ENCODE measurements around the gene ANKRD52. TPM values are rescaled to one million over a fixed set of nuclear protein-coding genes. Genes with fewer than 3 reads are reported as not detected.
"Not testable (repeated sequence)": the region's sequence is repeated elsewhere in the genome, so short reads cannot be mapped to it uniquely, and the experiment has no call there.

Gene ANKRD52
- total RNA-seq, 2 experiments from 2014 or later, result 54.5 to 55.0 TPM

DNA sequence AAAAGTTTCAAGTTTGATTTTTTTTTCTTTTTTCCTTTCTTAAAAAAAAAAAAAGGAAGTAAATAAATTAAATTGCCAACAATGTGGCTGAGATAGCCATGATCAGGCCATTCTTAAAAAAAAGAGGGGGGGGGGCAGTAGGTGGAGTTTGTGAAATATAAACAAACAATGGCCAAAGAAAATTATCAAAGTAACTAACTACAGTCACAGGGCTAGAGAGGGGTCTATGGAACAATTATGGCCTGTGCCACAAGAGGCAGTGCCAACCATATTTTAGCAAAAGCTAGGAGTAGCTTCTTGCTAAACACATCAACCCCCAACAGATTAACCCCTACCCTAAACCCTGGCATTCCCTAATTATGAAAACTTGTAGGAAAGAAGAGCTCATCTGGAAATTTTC, 52.7 kb downstream of the ANKRD52 start:
- ATAC-seq (peak; percentile 41), DNase-seq (no peak)
- no peak overlapping the region for H3K27ac Mint-ChIP-seq
- peaks cover 33% of the 10 kb centered on the region for H3K36me3 Mint-ChIP-seq (ENCODE audit: low read depth)
- H3K27me3 Mint-ChIP-seq (ENCODE audit: low read depth), result no peaks in the 10 kb centered on the region
- no peak overlapping the region for H3K4me3 Mint-ChIP-seq
- no peaks in the 10 kb centered on the region for H3K9me3 Mint-ChIP-seq (ENCODE audit: insufficient read depth)
- POLR2A ChIA-PET, result interaction anchor here (0.6 to 0.7 kb wide), 2 partner anchors 14 to 218 kb away, joined by 3 read pairs; no protein-coding TSS in a partner anchor
- CTCF ChIA-PET, result interaction anchor here (0.9 to 4.7 kb wide), 12 partner anchors 11 to 259 kb away, joined by 3 to 45 read pairs (median 4); partner anchors contain the start of genes COQ10A, RNF41, SMARCC2 and STAT2
- no peaks in the 10 kb centered on the region for H3K4me1 Mint-ChIP-seq (ENCODE audit: low read depth)

DNA sequence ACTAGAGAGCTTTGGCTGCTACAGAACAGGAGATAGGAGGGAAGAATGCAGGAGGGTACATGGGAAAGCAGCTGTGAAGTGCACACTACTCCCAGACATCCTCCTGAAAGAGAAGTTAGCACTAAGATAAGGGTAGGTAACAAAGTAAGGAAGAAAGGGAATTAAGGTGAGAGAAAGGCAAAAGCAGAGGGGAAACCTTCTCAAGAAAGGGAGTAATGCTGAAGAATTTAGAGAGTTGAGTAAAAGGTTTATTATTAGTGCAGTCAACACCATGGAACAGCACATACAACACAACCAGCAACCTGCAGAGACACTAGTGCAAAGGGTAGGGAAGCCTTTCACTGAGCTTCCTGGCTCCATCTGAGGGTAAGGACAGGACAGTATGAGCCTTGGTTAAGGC, 53.9 kb downstream of the ANKRD52 start:
- ChIA-PET CTCF (interaction anchor here (0.9 to 1.4 kb wide), 4 partner anchors 12 to 107 kb away, joined by 3 to 5 read pairs (median 4); partner anchors contain the start of genes ANKRD52 and ZC3H10), POLR2A (no interaction called here)
- ATAC-seq (no peak), DNase-seq (no peak)
- H3K4me3 Mint-ChIP-seq, result no peak overlapping the region
- H3K4me1 Mint-ChIP-seq (ENCODE audit: low read depth), result no peaks in the 10 kb centered on the region
- H3K9me3 Mint-ChIP-seq (ENCODE audit: insufficient read depth), result no peaks in the 10 kb centered on the region
- no peak overlapping the region for H3K27ac Mint-ChIP-seq
- H3K27me3 Mint-ChIP-seq (ENCODE audit: low read depth), result no peaks in the 10 kb centered on the region
- H3K36me3 Mint-ChIP-seq (ENCODE audit: low read depth), result peaks cover 24% of the 10 kb centered on the region

DNA sequence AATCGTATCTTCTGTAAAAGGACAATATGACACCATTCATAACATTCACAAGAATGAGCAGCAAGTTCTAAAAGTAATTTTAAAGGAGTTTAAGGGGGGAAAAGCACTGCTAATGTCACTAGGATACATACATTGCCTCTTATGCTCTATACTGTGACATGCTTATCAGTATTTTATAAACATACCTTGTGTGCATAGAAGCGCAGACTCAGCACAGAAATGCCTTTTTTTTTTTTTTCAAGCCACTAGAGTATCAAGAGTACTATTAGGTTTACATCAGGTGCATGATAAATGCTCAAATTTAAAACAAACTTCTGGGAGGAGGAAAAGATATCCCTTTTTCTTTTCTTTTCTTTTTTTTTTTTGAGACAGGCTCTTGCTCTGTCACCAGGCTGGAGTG, 55.3 kb downstream of the ANKRD52 start:
- no peak overlapping the region for H3K4me3 Mint-ChIP-seq
- ATAC-seq (no peak), DNase-seq (no peak)
- CTCF ChIA-PET, result interaction anchor here (1.6 to 3.2 kb wide), 3 partner anchors 10 to 64 kb away, joined by 3 to 13 read pairs (median 4); partner anchors contain the start of gene SMARCC2
- H3K9me3 Mint-ChIP-seq (ENCODE audit: insufficient read depth), result no peaks in the 10 kb centered on the region
- H3K27me3 Mint-ChIP-seq (ENCODE audit: low read depth), result no peaks in the 10 kb centered on the region
- POLR2A ChIA-PET, result no interaction called here
- no peaks in the 10 kb centered on the region for H3K4me1 Mint-ChIP-seq (ENCODE audit: low read depth)
- no peak overlapping the region for H3K27ac Mint-ChIP-seq
- peaks cover 17% of the 10 kb centered on the region for H3K36me3 Mint-ChIP-seq (ENCODE audit: low read depth)

DNA sequence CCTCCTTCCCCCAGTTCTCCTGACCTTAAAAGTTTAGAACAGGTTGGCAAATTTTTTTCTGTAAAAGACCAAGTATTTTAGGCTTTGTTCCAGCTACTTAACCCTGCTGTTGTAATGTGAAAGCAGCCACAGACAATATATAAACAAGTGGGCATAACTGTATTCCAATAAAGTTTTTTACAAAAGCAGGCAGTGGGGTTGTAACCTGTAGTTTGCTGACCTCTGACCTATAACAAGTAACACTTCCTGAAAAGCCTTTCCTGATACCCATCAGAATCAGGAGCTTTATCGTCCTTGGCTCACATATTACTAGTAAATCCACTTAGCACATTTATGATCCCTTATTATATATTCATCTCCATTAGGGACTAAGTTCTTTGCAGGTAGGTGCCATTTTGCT, 55.8 kb downstream of the ANKRD52 start:
- H3K4me3 Mint-ChIP-seq, result no peak overlapping the region
- POLR2A ChIA-PET, result interaction anchor here (1.3 kb wide), 2 partner anchors 20 to 113 kb away, joined by 4 read pairs; partner anchors contain the start of genes CNPY2 and RNF41
- no peaks in the 10 kb centered on the region for H3K9me3 Mint-ChIP-seq (ENCODE audit: insufficient read depth)
- no peak for ATAC-seq
- H3K36me3 Mint-ChIP-seq (ENCODE audit: low read depth), result peaks cover 13% of the 10 kb centered on the region
- DNase-seq, result no peak
- H3K27me3 Mint-ChIP-seq (ENCODE audit: low read depth), result no peaks in the 10 kb centered on the region
- CTCF ChIA-PET, result interaction anchor here (1.1 to 3.2 kb wide), 5 partner anchors 10 to 65 kb away, joined by 3 to 13 read pairs (median 4); partner anchors contain the start of genes ANKRD52, RNF41 and SMARCC2
- H3K4me1 Mint-ChIP-seq (ENCODE audit: low read depth), result no peaks in the 10 kb centered on the region
- no peak overlapping the region for H3K27ac Mint-ChIP-seq

DNA sequence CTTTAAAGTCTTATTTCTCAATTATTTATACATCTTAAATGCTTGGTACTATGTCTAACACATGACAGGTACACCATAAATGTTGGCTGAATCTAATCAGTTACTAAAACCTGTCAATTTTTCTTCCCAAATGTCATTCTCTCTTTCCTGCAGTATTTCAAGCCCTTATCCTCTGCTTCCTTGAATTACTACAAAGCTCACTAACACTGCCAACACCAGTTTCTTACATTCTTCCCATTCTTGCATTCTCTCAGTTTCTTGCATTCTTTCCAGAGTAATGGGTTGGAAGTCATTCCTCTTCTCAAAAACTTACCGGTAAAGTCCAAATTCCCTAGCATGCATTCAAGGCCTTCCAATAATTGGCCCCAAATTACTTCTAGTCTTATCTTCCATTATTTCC, 59.3 kb downstream of the ANKRD52 start:
- DNase-seq, result no peak
- no peak overlapping the region for H3K27ac Mint-ChIP-seq
- CTCF ChIA-PET, result interaction anchor here (2.1 to 2.9 kb wide), 2 partner anchors 8 to 10 kb away, joined by 8 to 14 read pairs; partner anchors contain the start of gene SMARCC2
- H3K9me3 Mint-ChIP-seq (ENCODE audit: insufficient read depth), result no peaks in the 10 kb centered on the region
- POLR2A ChIA-PET, result no interaction called here
- peaks cover 2% of the 10 kb centered on the region for H3K4me1 Mint-ChIP-seq (ENCODE audit: low read depth)
- no peaks in the 10 kb centered on the region for H3K27me3 Mint-ChIP-seq (ENCODE audit: low read depth)
- no peak overlapping the region for H3K4me3 Mint-ChIP-seq
- H3K36me3 Mint-ChIP-seq (ENCODE audit: low read depth), result peaks cover 7% of the 10 kb centered on the region
- no peak for ATAC-seq

DNA sequence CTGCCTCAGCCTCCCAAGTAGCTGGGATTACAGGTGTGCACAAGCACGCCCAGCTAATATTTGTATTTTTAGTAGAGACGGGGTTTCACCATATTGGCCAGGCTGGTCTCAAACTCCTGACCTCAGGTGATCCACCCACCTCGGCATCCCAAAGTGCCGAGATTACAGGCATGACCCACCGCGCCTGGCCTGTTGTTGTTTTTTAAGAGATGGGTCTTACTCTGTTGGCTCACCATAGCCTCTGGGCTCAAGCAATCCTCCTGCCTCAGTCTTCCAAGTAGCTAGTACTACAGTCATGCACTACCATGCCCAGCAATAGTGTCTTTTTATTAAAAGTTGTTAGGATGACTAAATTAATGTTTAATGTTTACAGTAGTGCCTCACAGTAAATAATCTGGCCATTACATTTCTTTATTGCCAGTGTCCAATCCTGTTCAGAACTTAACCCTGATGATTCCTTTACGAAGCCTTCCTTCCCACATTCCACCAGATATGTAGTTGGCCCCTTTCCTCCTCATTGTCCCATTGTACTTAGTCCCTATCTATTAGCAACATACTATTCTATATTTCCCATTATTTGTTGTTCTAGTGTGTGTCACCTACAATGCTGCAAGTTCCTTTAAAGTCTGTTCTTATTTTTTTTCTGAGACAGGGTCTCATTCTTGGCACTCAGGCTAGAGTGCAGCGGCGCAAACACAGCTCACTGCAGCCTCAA, 60.1 kb downstream of the ANKRD52 start:
- Mint-ChIP-seq H3K4me3 (no peak overlapping the region), H3K27me3 (ENCODE audit: low read depth) (no peaks in the 10 kb centered on the region), H3K9me3 (ENCODE audit: insufficient read depth) (no peaks in the 10 kb centered on the region), H3K27ac (no peak overlapping the region), H3K36me3 (ENCODE audit: low read depth) (peaks cover 12% of the 10 kb centered on the region), H3K4me1 (ENCODE audit: low read depth) (peaks cover 7% of the 10 kb centered on the region)
- ChIA-PET CTCF (interaction anchor here (0.6 to 2.9 kb wide), 6 partner anchors 9 to 266 kb away, joined by 3 to 14 read pairs (median 6); partner anchors contain the start of genes RNF41, SMARCC2 and ZC3H10), POLR2A (no interaction called here)
- no peak for ATAC-seq
- DNase-seq, result no peak

DNA sequence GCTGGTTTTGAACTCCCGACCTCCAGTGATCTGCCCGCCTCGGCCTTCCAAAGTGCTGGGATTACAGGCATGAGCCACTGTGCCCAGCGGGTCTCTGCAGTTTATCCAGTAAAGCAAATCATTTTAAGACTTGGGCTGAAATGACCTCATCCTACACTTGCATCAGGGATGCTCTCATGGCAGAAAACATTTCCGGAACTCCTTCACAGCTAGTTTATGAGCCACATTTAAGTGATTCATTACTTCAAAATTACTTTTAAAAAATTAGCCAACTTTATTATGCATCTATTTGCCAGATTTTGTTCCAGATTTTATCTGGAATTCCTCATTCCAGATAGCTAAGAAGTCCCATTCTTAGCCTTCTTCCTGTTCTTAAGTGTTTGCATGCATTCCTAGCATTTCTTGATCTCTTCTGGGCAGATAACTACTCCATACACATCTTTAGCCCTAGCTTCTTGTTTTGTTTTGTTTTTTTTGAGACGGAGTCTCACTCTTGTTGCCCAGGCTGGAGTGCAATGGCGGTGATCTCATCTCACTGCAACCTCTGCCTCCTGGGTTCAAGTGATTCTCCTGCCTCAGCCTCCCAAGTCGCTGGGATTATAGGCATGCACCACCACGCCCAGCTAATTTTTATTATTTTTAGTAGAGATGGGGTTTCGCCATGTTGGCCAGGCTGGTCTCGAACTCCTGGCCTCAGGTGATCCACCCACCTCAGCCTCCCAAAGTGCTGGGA, 61.2 kb downstream of the ANKRD52 start:
- ATAC-seq; H3K4me3 Mint-ChIP-seq; DNase-seq; H3K27me3 Mint-ChIP-seq (ENCODE audit: low read depth); POLR2A ChIA-PET; H3K27ac Mint-ChIP-seq; H3K9me3 Mint-ChIP-seq (ENCODE audit: insufficient read depth): not testable (repeated sequence)
- peaks cover 13% of the 10 kb centered on the region for H3K36me3 Mint-ChIP-seq (ENCODE audit: low read depth)
- H3K4me1 Mint-ChIP-seq (ENCODE audit: low read depth), result peaks cover 15% of the 10 kb centered on the region
- CTCF ChIA-PET, result interaction anchor here (0.6 to 2.9 kb wide), 6 partner anchors 8 to 267 kb away, joined by 3 to 14 read pairs (median 6); partner anchors contain the start of genes RNF41 and SMARCC2

DNA sequence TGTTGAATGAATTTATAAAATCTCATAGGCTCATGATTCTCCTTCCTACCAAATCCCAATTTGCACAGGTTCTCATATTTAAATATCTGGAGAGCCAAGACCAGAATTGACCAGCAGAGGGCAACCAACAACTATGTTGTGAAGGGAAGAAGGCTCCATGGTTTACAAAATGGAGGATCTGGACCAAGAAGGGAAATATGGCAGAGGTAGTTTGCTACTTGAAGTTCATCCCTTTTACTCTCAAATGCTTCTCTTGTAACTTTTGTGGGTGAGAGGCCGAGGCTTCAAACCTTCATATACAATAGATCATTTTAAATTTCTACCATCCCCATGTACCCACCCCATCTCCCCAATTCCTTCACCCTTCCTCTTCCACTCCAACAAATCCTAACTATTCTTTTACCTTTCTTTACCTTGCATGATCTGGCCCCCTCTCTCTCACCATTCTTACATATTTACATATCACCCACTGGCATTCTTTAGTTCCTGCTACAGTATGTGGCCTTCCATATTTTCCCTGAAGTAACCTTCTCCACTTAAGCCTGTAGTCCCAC, 65.1 kb downstream of the ANKRD52 start:
- ATAC-seq (no peak), DNase-seq (peak; percentile 89)
- no peaks in the 10 kb centered on the region for H3K9me3 Mint-ChIP-seq (ENCODE audit: insufficient read depth)
- ChIA-PET POLR2A (interaction anchor here (1.2 kb wide), 1 partner anchor 241 kb away, joined by 5 read pairs; no protein-coding TSS in a partner anchor), CTCF (interaction anchor here (0.7 to 6.7 kb wide), 13 partner anchors 9 to 271 kb away, joined by 3 to 148 read pairs (median 5); partner anchors contain the start of genes ESYT1, IL23A, RNF41 and ZC3H10)
- H3K27ac Mint-ChIP-seq, result peak overlapping the region; percentile 47
- no peaks in the 10 kb centered on the region for H3K27me3 Mint-ChIP-seq (ENCODE audit: low read depth)
- peaks cover 19% of the 10 kb centered on the region for H3K36me3 Mint-ChIP-seq (ENCODE audit: low read depth)
- H3K4me1 Mint-ChIP-seq (ENCODE audit: low read depth), result peaks cover 26% of the 10 kb centered on the region
- H3K4me3 Mint-ChIP-seq, result no peak overlapping the region

DNA sequence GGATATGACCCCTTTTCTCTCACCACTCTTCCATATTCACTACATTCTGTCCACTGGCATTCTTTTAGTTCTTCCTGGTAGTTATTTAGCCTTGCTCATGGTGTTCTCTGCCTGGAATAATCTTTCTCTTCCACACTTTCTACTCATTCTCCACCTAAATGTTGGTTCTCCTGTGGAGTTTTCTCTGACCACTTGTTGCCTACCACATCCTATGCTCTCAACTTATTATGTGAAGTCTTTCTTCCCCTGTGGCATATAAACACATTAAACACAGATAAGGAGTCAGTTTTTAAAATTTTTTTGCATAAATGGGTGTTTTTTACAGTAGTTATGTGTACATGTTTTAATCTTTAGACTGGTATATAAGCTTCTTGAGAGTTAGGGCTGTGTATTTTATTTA, 65.6 kb downstream of the ANKRD52 start:
- no peak overlapping the region for H3K27ac Mint-ChIP-seq
- peaks cover 31% of the 10 kb centered on the region for H3K4me1 Mint-ChIP-seq (ENCODE audit: low read depth)
- H3K36me3 Mint-ChIP-seq (ENCODE audit: low read depth), result peaks cover 23% of the 10 kb centered on the region
- no peak for DNase-seq
- POLR2A ChIA-PET, result no interaction called here
- no peaks in the 10 kb centered on the region for H3K9me3 Mint-ChIP-seq (ENCODE audit: insufficient read depth)
- ATAC-seq, result no peak
- H3K4me3 Mint-ChIP-seq, result no peak overlapping the region
- no peaks in the 10 kb centered on the region for H3K27me3 Mint-ChIP-seq (ENCODE audit: low read depth)
- CTCF ChIA-PET, result interaction anchor here (0.7 to 6.7 kb wide), 14 partner anchors 10 to 272 kb away, joined by 3 to 148 read pairs (median 5); partner anchors contain the start of genes ANKRD52, ESYT1, IL23A and RNF41

DNA sequence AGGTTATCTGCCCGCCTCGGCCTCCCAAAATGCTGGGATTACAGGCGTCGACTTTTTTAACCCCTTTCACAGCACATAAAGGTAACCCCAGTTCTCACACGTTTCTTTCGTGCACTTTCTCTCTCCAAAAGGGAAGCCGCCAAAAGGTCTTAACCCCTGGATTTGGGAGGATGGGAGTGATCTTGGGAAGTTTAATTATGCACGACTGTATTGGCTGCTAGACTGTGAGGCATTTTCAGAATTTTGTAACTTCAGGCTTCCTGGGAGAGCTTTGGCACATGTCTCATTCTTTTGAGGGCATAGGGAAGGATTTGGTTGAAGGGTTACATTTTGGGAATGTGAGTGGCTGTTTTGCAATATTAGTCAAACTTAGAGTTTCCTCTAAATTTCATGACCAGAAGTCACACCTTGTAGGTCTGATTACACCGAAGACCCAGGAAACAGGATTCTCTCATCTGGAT, 67.5 kb downstream of the ANKRD52 start:
- Mint-ChIP-seq H3K4me1 (ENCODE audit: low read depth) (peaks cover 47% of the 10 kb centered on the region), H3K27ac (peak overlapping the region; percentile 93), H3K4me3 (peak overlapping the region; percentile 93), H3K9me3 (ENCODE audit: insufficient read depth) (no peaks in the 10 kb centered on the region), H3K36me3 (ENCODE audit: low read depth) (peaks cover 40% of the 10 kb centered on the region), H3K27me3 (ENCODE audit: low read depth) (no peaks in the 10 kb centered on the region)
- ChIA-PET POLR2A (interaction anchor here (4.1 kb wide), 1 partner anchor 62 kb away, joined by 20 read pairs; the partner anchor contains the start of gene ESYT1), CTCF (interaction anchor here (1.6 to 6.7 kb wide), 10 partner anchors 16 to 452 kb away, joined by 3 to 148 read pairs (median 18); partner anchors contain the start of genes CNPY2, ESYT1, MYL6 and RNF41)
- ATAC-seq, result no peak
- no peak for DNase-seq

Measured in activated CD8-positive, alpha-beta T cell treated with anti-CD3 and anti-CD28 coated beads, Interleukin-2, amount 10 ng/mL, durations not matched to agents 7 days and 5 days (primary cell).